Choroid plexus epithelial cell (primary cell): ENCODE data around the gene SPA17.

ENCODE experiments used
- DNase-seq: peaks from one replicate; pipeline ENCODE4 v3.0.0-alpha.2; 2010; ENCODE audit warnings: low read depth
- H3K4me3 ChIP-seq: 2 replicates; pipeline ENCODE4 v1.5.1; 2011; ENCODE audit warnings: low read depth, mild to moderate bottlenecking, control low read depth, low read length, moderate library complexity
- CTCF ChIP-seq: conservative IDR thresholded peaks from 2 replicates; pipeline ENCODE4 v1.5.1; 2011; ENCODE audit warnings: low read depth, mild to moderate bottlenecking, control low read depth, inconsistent platforms, low read length, moderate library complexity

The SPA17 gene

DNA sequence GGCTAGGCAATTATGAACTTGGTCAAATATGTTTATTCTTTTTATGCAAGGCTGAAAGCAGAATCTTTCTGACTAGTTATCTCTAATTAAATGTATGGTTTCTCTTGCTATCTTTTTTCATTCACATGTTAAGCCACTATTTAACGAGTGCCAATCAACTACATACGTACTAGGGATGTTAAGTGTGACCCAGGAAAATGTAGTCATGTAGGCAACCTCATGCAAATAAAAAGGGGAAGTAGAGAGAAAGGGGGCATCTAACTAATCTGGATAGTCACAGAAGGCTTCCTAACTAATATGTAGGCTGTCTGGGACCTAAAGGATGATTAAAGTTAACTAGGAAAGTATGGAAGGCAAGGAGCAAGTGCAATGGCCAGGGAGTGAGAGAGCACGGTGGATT, 27.6 kb upstream of the SPA17 start:
- H3K4me3 ChIP-seq = no peak overlapping the region
- DNase-seq = no peak
- TF ChIP-seq CTCF = no peak

GRCh38 chr11:124648610-124649009, 25.1 kb upstream of the SPA17 start:
- no peak overlapping the region for H3K4me3 ChIP-seq
- TF ChIP-seq CTCF = no peak
- no peak for DNase-seq

DNA sequence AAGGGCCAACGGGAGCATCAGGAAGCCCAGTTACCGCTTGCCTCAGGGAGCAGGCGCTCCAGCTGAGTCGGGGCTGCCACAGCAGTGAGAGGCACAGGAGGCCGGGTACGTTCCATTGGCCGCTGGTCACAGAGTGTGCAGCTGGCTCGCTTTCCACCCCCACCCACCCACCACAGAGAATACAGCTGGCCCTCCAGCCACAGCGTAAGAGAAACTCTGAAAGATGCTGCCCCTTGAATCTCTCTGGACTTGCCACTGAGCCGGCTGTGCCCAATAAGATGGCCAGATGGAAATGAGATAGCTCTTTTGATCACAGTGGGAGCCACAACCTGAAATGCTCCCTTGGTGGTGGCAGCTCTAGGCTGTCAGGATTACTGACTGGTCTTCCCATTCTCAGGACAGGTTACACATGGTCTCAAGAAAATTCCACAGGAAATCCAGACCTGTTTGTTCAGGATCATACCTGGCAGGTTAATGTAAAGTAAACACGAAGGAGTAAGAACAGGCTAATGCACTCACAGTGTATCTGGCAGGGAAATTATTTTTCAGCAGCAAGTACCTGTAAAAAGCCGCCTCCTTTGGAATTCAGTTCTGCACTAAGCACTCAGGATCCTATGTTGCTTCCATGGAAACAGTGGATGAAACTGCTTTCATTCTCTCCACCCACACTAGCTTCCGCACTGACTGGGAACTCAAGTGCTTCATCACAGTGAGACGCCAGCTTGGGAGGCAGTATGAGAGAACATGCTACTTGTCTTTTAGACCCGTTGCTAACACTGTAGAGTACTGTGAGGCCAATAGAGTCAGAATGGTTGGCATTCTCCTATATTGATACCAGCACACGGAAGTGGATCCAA, 16.7 kb upstream of the SPA17 start:
- no peak overlapping the region for H3K4me3 ChIP-seq
- DNase-seq = peak; percentile 75
- no peak for TF ChIP-seq CTCF

- TF ChIP-seq CTCF = no peak
- peak; percentile 50 for DNase-seq
- no peak overlapping the region for H3K4me3 ChIP-seq
These were observed 15.8 kb upstream of the SPA17 start for GRCh38 chr11:124657904-124658303.

DNA sequence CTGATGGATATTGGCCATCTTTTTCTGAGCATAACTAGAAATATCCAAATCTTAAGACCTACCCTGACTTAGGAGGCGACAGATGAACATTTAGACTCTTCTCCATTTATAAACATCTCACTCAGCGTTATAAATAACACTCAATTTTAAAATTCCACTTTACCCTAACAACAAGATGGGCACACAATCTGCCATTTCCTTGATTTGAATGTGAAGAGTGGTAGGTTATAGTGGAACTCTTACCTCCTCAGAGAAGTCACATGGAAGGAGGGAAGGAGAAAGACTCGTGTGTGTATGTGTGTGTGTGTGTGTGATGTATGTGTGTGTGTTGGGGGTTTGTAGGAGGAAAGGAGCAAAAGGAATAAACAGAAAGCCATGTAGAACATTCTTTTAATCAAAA, 15.2 kb upstream of the SPA17 start:
- TF ChIP-seq CTCF = no peak
- DNase-seq = no peak
- H3K4me3 ChIP-seq = no peak overlapping the region

DNA sequence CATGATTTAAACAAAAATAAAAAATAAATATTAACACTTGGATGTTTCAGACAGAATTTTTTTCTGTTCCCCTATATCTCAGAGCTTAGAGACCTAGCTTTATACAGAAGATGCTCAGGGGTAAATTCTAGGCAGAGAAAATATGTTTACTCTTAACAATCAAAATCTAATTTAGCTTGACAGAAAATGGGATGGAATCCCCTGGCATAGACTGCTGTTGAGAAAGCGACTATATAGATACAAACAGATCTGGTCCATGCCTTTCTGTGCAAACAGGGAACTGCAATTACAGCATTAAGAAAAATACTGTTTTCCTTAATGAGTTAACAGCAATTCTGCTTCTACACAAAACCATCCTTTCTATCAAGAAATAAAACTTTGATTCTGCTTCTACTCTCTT, 14.7 kb upstream of the SPA17 start:
- no peak for TF ChIP-seq CTCF

GRCh38 chr11:124661553-124661952, 12.2 kb upstream of the SPA17 start:
- no peak for TF ChIP-seq CTCF
- no peak for DNase-seq
- no peak overlapping the region for H3K4me3 ChIP-seq

More for the DNA sequence above, 14.7 kb upstream of the SPA17 start:
- H3K4me3 ChIP-seq = no peak overlapping the region
- no peak for DNase-seq
